GM18858 (cell line): ENCODE data around the gene GSC2.

Experiments
- ATAC-seq: cut with Tn5 transposase; IDR thresholded peaks from one replicate; pipeline ENCODE4 v1.9.1; 2021; ENCODE audit not compliant: unreplicated experiment

The GSC2 gene

GRCh38 chr22:19103880-19104821, 45.9 kb downstream of the GSC2 start:
- no peak for ATAC-seq

- no peak for ATAC-seq
These were observed 51.9 kb downstream of the GSC2 start for GRCh38 chr22:19098157-19098556.

- no peak for ATAC-seq
These were observed 52.6 kb downstream of the GSC2 start for GRCh38 chr22:19097518-19097917.
